NCI-H1092 (cell line): ENCODE results near the gene LARGE2.

Experiments
- DNase-seq: peaks from one replicate; lab custom pipeline; 2025; lab: John Stamatoyannopoulos, UW

LARGE2 gene

DNA sequence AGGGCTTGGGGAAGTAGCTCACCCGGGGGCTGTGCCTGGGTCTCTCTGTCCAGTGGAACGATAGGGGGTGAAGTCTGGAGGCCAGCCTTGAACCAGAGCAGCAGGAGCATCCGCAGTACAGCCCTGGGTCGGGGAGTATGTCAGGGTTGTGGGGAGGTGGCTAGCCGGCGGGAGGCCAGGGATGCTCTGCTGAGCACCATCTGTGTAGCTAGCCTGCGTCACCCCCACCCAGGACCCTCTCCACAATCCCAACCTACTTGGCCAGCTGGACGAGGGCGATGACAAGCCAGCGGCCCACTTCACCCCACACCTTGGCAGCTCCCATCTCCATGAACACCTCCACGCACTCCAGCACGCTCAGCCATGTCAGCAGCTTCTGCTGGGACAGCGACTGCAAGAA, 7.0 kb upstream of the LARGE2 start:
- DNase-seq: no peak

- DNase-seq: no peak
Measured at GRCh38 chr11:45917286-45917622, 5.2 kb upstream of the LARGE2 start.

- peak; percentile 98 for DNase-seq
Measured at GRCh38 chr11:45917623-45918330, 4.7 kb upstream of the LARGE2 start, which contains the start of gene PEX16. PEX16 (minus strand) TSS chr11:45917877; CDS start chr11:45917811, 66 bp downstream.

DNA sequence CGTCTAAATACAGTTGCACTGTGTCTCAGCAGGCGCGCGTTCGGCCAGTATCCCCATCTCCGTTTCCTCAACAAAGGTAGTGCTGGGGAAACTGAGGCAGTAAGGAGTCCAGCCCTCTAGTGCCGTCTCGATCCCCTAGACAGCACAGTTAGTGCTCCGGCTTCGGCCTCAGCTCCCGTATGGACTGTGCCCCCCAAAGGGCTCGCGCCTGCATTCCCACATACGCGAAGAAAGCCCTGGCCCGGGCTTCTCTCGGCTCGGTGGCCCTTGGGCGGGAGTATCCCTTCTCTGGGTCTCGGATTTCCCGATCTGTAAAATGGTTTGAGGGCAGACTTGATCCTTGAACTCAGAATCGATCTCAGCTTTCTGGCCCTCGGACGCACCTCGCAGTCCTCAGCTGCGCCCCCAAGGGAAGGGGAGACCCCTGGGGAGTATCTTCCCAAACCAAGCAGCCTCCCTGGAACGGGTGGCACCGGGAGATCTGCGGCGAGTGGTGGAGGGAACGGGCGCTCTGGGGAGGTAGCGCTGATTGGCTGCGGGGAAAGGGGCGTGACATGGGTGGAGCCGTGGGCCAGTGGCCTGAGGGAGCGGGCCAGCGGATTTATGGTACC, 4.0 kb upstream of the LARGE2 start:
- DNase-seq: peak; percentile 74

GRCh38 chr11:45918962-45919675, 3.3 kb upstream of the LARGE2 start:
- no peak for DNase-seq

DNA sequence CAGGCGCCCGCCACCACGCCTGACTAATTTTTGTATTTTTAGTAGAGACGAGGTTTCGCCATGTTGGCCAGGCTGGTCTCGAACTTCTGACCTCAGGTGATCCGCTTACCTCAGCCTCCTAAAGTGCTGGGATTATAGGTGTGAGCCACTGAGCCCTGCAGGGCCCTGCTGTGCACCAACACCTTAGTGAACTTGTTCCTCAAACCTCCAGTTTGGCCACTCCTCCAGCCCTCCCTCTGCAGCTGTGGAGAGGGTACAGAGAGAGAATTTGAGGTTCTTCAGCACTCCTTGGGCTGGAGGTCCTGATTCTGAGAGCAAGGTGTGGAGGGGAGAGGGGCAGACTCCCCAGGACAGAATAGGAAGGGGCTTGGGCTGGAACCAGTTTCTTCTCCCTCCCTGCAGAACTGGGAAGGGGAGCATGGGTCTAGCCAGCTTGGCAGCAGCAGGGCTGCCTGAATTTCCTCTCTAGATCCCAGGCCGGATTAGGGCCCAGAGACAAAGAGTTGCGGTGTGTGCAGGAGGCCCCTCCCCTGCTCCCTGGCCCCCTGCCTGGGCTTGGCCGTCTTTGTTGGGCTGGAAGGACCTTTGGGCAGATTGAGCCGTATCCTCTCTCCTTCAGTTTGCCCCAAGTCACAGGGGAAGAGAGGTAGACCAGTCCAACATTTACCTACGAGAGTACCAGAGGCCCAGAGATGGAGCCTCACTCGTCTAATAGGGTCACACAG, 2.5 kb upstream of the LARGE2 start:
- DNase-seq: no peak

GRCh38 chr11:45920531-45921477, 1.7 kb upstream of the LARGE2 start:
- no peak for DNase-seq

DNA sequence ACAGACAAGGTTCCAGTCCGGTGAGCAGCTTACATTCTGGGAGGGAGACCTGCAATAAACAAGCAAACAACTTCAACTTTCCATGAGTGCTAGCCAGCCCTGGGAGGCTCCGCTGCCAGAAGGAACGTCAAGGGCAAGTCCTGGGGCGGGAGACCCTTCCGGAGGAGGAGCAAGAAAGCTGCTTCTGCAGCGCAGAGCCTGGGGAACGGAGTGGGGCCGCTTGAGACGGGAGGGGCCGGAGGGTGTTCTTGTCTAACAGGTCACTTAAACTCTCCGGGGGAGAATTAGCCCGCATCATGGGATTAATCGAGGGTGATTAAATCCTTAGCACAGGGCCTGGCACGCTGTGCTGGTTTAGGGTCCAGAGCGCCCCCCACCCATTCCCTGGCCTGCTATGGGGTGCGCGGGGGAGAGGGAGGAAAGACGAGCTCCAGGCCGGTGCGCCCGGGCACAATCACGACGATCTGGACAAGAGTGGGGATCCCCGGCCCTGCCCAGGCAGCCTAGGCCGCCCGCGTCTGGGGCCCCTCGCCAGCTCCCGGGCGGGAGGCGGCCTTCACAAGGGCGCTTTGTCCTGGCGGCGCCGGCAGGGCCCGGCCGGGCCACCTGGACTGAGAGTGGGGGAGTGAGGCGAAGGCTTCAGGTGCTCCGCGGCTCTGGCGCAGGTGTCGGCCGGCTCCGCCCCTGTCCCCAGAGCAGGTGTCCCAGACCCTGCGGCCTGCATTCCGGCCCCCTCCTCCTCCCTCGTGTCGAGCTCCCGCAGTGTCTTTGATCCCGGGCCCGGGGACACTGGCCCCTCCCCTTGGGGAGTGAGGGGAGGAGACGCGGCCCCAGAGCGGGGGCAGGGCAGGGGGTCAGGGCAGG, 663 bp upstream of the LARGE2 start:
- DNase-seq: no peak

DNA sequence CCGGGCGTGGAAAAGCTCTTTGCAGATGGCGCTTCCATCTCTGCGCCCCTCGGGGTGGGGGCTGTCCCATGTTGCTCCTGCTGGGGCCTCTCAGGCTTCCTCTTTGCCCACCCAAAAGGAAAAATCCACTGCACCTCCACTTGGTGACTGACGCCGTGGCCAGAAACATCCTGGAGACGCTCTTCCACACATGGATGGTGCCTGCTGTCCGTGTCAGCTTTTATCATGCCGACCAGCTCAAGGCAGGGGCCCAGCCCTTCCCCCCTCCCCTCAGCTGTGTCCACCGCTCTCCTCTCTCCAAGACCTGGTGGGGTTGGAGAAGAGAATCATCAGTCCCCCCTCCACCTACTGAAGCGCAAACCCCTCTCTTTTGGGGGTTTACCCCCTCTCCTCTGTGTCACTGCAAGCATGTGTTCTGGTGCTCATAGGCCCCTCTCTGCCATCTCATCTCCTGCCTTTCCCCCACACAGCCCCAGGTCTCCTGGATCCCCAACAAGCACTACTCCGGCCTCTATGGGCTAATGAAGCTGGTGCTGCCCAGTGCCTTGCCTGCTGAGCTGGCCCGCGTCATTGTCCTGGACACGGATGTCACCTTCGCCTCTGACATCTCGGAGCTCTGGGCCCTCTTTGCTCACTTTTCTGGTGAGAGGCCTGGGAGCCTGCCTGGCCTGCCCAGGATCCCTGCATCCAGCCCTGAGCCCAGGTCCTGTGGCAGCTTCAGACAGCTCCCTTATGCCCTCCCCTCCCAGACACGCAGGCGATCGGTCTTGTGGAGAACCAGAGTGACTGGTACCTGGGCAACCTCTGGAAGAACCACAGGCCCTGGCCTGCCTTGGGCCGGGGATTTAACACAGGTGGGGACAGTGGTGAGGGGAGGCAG, 1.8 kb downstream of the LARGE2 start:
- no peak for DNase-seq

DNA sequence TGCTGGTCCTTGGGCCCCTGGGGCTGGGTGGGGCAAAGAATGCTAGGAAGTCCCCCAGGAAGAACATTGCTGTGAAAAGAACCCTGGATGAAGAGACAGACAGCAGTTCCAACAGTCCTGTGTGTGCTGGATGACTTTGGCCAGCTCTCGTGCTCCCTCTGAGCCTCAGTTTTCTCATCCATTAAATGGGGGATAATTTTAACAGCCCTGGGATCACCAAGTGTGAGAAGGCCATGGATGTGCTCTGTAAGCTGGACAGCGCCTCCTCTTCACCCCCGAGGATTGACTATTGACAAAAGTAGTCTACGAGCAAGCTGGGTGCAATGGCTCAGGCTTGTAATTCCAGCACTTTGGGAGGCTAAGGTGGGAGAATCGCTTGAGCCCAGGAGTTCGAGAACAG, 2.5 kb downstream of the LARGE2 start:
- DNase-seq: no peak

GRCh38 chr11:45925550-45925949, 3.1 kb downstream of the LARGE2 start:
- no peak for DNase-seq

DNA sequence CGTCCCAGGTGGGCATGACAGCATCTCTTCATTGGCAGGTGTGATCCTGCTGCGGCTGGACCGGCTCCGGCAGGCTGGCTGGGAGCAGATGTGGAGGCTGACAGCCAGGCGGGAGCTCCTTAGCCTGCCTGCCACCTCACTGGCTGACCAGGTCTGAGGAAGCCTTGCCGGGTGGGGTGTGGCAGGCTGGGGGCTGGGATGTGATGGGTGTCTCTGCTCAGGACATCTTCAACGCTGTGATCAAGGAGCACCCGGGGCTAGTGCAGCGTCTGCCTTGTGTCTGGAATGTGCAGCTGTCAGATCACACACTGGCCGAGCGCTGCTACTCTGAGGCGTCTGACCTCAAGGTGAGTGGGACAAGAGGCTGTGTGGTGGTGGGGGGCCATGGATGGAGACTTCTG, 3.5 kb downstream of the LARGE2 start:
- DNase-seq: no peak

GRCh38 chr11:45926536-45927331, 4.3 kb downstream of the LARGE2 start:
- no peak for DNase-seq

GRCh38 chr11:45927332-45927683, 4.9 kb downstream of the LARGE2 start:
- no peak for DNase-seq

GRCh38 chr11:45927684-45928413, 5.4 kb downstream of the LARGE2 start:
- DNase-seq: no peak

DNA sequence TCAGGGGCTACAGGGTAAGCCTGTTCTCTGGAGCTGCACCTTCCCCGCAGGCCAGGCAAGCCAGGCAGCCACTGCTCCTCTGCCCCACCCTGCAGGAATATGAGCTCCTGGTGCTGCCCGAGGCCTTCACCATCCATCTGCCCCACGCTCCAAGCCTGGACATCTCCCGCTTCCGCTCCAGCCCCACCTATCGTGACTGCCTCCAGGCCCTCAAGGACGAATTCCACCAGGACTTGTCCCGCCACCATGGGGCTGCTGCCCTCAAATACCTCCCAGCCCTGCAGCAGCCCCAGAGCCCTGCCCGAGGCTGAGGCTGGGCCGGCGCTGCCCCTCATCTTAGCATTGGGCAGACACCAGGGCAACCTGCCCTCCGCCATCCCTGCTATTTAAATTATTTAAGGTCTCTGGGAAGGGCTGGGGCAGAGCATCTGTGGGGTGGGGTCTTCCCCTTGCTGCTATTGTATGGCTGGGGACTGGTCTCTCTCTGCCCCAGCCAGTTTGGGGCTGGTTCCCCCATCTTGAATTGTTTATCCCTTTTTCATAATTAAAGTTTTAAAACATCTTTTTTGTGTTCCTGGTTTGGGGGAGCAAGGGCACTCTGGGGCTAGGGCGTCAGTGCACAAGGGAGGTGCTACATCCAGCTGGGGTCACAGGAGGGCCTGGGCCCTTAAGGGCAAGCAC, 6.2 kb downstream of the LARGE2 start:
- DNase-seq: no peak

- no peak for DNase-seq
Measured at GRCh38 chr11:45929486-45930030, 7.1 kb downstream of the LARGE2 start.
